ENCODE results near the gene TELO2.

DNA sequence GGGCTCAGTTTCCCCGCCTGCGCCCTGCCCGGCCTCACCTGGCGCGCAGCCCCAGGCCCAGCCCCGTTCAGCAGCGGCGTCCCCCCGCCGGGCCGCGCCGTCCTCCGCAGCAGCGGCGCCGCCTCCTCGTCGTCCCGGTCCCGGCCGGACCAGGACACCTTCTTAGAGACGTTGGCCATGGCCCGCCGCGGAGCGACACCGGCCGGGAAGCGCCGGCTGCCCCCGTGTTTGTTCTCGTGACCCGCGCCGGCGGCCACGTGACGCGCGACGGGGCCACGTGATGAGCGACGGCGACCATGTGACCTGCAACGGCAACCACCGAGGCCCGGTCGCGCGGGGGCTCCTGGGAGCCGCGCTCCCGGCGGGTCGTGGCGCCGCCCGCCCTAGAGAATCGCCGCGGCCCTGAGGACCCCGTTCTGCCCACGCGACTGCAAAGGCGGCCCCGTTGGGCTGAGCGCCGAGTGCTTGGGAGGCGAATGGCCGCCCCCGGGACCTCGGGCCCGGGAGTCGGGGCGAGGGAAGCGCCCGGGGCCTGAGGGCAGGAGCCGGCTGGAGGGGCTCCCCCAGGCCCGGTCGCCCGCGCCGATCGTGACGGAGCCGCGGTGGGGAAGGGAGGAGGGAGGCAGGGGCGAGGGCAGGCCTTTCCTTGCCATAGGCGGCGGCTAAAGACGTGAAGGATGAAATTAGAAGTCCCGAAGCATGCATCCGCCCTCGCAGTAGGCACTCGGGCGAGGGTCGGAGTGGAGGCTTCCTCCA lies 18.2 kb upstream of the TELO2 start, which contains the start of gene CLCN7:
- TF ChIP-seq, protein P1, sequence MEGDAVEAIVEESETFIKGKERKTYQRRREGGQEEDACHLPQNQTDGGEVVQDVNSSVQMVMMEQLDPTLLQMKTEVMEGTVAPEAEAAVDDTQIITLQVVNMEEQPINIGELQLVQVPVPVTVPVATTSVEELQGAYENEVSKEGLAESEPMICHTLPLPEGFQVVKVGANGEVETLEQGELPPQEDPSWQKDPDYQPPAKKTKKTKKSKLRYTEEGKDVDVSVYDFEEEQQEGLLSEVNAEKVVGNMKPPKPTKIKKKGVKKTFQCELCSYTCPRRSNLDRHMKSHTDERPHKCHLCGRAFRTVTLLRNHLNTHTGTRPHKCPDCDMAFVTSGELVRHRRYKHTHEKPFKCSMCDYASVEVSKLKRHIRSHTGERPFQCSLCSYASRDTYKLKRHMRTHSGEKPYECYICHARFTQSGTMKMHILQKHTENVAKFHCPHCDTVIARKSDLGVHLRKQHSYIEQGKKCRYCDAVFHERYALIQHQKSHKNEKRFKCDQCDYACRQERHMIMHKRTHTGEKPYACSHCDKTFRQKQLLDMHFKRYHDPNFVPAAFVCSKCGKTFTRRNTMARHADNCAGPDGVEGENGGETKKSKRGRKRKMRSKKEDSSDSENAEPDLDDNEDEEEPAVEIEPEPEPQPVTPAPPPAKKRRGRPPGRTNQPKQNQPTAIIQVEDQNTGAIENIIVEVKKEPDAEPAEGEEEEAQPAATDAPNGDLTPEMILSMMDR (IDR thresholded peaks at IDR 0.05): no peak
- TF ChIP-seq ESRRA (IDR thresholded peaks at IDR 0.05; ENCODE audit: borderline replicate concordance, low read length) (no peak), SMC3 (IDR thresholded peaks at IDR 0.05) (no peak)

Measured in A549 (cell line).